HPDE6-E6E7 (cell line): Measurements from ENCODE around the gene CFHR5.
"Not testable (repeated sequence)": the region's sequence is repeated elsewhere in the genome, so short reads cannot be mapped to it uniquely, and the experiment has no call there.

Source experiments
- DNase-seq: peaks from one replicate; pipeline ENCODE4 v3.0.0; 2011; ENCODE audit warnings: missing footprints; ENCODE audit errors: extremely low spot score

CFHR5 gene

GRCh38 chr1:196977278-196977677 lies at the start of gene CFHR5:
TSS of gene CFHR5 (plus strand) at chr1:196977556. CDS start at chr1:196977665, 109 bp downstream.
- DNase-seq = no peak

GRCh38 chr1:196932853-196933252 lies 44.5 kb upstream of the CFHR5 start:
- DNase-seq = not testable (repeated sequence)

GRCh38 chr1:196933531-196934189 lies 43.7 kb upstream of the CFHR5 start:
- DNase-seq = no peak

- DNase-seq = not testable (repeated sequence)
These were observed 35.9 kb upstream of the CFHR5 start for GRCh38 chr1:196941474-196941873.

- DNase-seq = not testable (repeated sequence)
These were observed 33.8 kb upstream of the CFHR5 start, which contains the start of gene CFHR2 for GRCh38 chr1:196943568-196943967. TSS of gene CFHR2 (plus strand) at chr1:196943738. CDS start at chr1:196943881, 143 bp downstream.

GRCh38 chr1:196951711-196952394 lies 25.5 kb upstream of the CFHR5 start:
- DNase-seq = no peak

GRCh38 chr1:196954778-196955177 lies 22.6 kb upstream of the CFHR5 start:
- no peak for DNase-seq

- DNase-seq = no peak
These were observed 21.4 kb upstream of the CFHR5 start for GRCh38 chr1:196955926-196956325.

- DNase-seq = no peak
These were observed 16.5 kb upstream of the CFHR5 start for GRCh38 chr1:196960854-196961253.

- DNase-seq = no peak
These were observed 7.2 kb upstream of the CFHR5 start for GRCh38 chr1:196970182-196970581.

GRCh38 chr1:196976278-196976677 lies 1.1 kb upstream of the CFHR5 start:
- no peak for DNase-seq

- no peak for DNase-seq
These were observed 3.5 kb downstream of the CFHR5 start for GRCh38 chr1:196980859-196981258.

- not testable (repeated sequence) for DNase-seq
These were observed 4.9 kb downstream of the CFHR5 start for GRCh38 chr1:196982247-196982646.

- DNase-seq = peak; percentile 6
These were observed 14.7 kb downstream of the CFHR5 start for GRCh38 chr1:196991919-196992651.

- no peak for DNase-seq
These were observed 16.6 kb downstream of the CFHR5 start for GRCh38 chr1:196993916-196994315.

GRCh38 chr1:196997423-196997822 lies 20.1 kb downstream of the CFHR5 start:
- DNase-seq = no peak

GRCh38 chr1:197001828-197002227 lies 24.5 kb downstream of the CFHR5 start:
- DNase-seq = no peak

- DNase-seq = no peak
These were observed 25.8 kb downstream of the CFHR5 start for GRCh38 chr1:197003132-197003531.

GRCh38 chr1:197008861-197009260 lies 31.5 kb downstream of the CFHR5 start:
- DNase-seq = no peak

GRCh38 chr1:197011614-197012013 lies 34.3 kb downstream of the CFHR5 start:
- DNase-seq = no peak

- DNase-seq = no peak
These were observed 35.9 kb downstream of the CFHR5 start for GRCh38 chr1:197013234-197013633.

GRCh38 chr1:197016751-197017150 lies 39.4 kb downstream of the CFHR5 start:
- DNase-seq = no peak
